Keratinocyte (primary cell): ENCODE results near the gene SAMD10. TPM values are rescaled to one million over a fixed set of nuclear protein-coding genes. Genes with fewer than 3 reads are reported as not detected.

Experiments used
- DNase-seq: peaks from one replicate; pipeline ENCODE4 v3.0.0-alpha.2; 2011; ENCODE audit warnings: low read depth, missing footprints, low spot score
- FAIRE-seq: peaks from 2 replicates; lab custom pipeline; 2011; peaks lifted over from hg19 to GRCh38; lab: Jason Lieb, UNC
- H2AFZ ChIP-seq: 2 replicates; pipeline ENCODE4 v1.6.0; 2012; ENCODE audit warnings: low read length, control low read depth, inconsistent platforms; ENCODE audit not compliant: control insufficient read depth
- H3K27ac ChIP-seq: 2 replicates; pipeline ENCODE4 v1.5.1; 2011; ENCODE audit warnings: low read length; ENCODE audit not compliant: control insufficient read depth, insufficient read depth
- H3K27me3 ChIP-seq: 3 replicates; pipeline ENCODE4 v1.6.0; 2011; ENCODE audit warnings: low read length; ENCODE audit not compliant: control insufficient read depth, insufficient read depth; ENCODE audit errors: extremely low read depth
- H3K36me3 ChIP-seq, 2 experiments: 2 replicates in 1 of 2; 3 replicates in 1 of 2; pipeline ENCODE4 v1.5.1; 2011; ENCODE audit warnings: low read length in 2 of 2, mild to moderate bottlenecking in 1 of 2; ENCODE audit not compliant: control insufficient read depth in 2 of 2, insufficient read depth in 2 of 2; ENCODE audit errors: extremely low read depth in 1 of 2
- H3K4me1 ChIP-seq: 3 replicates; pipeline ENCODE4 v1.5.1; 2011; ENCODE audit warnings: low read length; ENCODE audit not compliant: control insufficient read depth, insufficient read depth; ENCODE audit errors: extremely low read depth
- H3K4me2 ChIP-seq: 3 replicates; pipeline ENCODE4 v1.6.0; 2011; ENCODE audit warnings: low read depth, low read length; ENCODE audit not compliant: control insufficient read depth, insufficient read depth; ENCODE audit errors: extremely low read depth
- H3K4me3 ChIP-seq, 3 experiments: fragments of 200-600 bp in 1 of 3; sonication (generic) in 1 of 3; 2 replicates in 2 of 3; 3 replicates in 1 of 3; pipeline ENCODE4 v1.5.1; 2011 to 2016; ENCODE audit warnings: low read length in 3 of 3, mild to moderate bottlenecking in 3 of 3, control low read depth in 2 of 3, inconsistent platforms in 1 of 3, low read depth in 1 of 3, mixed read lengths in 1 of 3, mixed run types in 1 of 3, moderate library complexity in 1 of 3; ENCODE audit not compliant: control insufficient read depth in 2 of 3, insufficient read depth in 2 of 3; ENCODE audit errors: extremely low read depth in 1 of 3
- H3K79me2 ChIP-seq: 2 replicates; pipeline ENCODE4 v1.6.0; 2012; ENCODE audit warnings: low read length; ENCODE audit not compliant: control insufficient read depth, insufficient read depth
- H3K9ac ChIP-seq: 3 replicates; pipeline ENCODE4 v1.6.0; 2011; ENCODE audit warnings: low read length; ENCODE audit not compliant: control insufficient read depth, insufficient read depth; ENCODE audit errors: extremely low read depth
- H3K9me1 ChIP-seq: 3 replicates; pipeline ENCODE4 v1.6.0; 2011; ENCODE audit warnings: low read length; ENCODE audit not compliant: control insufficient read depth, insufficient read depth; ENCODE audit errors: extremely low read depth
- H3K9me3 ChIP-seq: 2 replicates; pipeline ENCODE4 v1.5.1; 2012; ENCODE audit warnings: low read depth, low read length; ENCODE audit not compliant: control insufficient read depth
- H4K20me1 ChIP-seq: 3 replicates; pipeline ENCODE4 v1.6.0; 2011; ENCODE audit warnings: low read length; ENCODE audit not compliant: control insufficient read depth, insufficient read depth; ENCODE audit errors: extremely low read depth
- CTCF ChIP-seq, 3 experiments: IDR thresholded peaks in 1 of 3; conservative IDR thresholded peaks in 1 of 3; optimal IDR thresholded peaks in 1 of 3; 2 replicates in 2 of 3; 3 replicates in 1 of 3; pipeline versions ENCODE3 to v1.5.1; 2011; ENCODE audit warnings: low read length in 3 of 3, mild to moderate bottlenecking in 3 of 3, moderate library complexity in 2 of 3, control low read depth in 1 of 3, inconsistent platforms in 1 of 3; ENCODE audit not compliant: insufficient read depth in 2 of 3; ENCODE audit errors: extremely low read depth in 1 of 3
- EZH2 ChIP-seq: IDR thresholded peaks from one replicate; pipeline ENCODE4 v1.6.1; 2012; ENCODE audit warnings: inconsistent platforms, mild to moderate bottlenecking, low read length, moderate library complexity
- dilution Hi-C: fragments of 300-500 bp; cut with MboI; formaldehyde crosslinking; loops from one replicate; pipeline ENCODE4 v1.7.0; 2020; ENCODE audit warnings: low sequenced_read_pairs; ENCODE audit not compliant: extremely low pct_ligation_motif_present
- polyA plus RNA-seq, 5 experiments: library from polyadenylated mRNA; depleted of rRNA in 3 of 5; stranded (reverse) in 3 of 5; stranded (forward) in 1 of 5; unstranded in 1 of 5; fragments of >200 nt; gene quantifications; 1 replicate in 1 of 5; 2 replicates in 3 of 5; 3 replicates in 1 of 5; pipeline versions ENCODE4 v1.2.1 to v1.2.3, GENCODE V29; 2011 to 2012; ENCODE audit warnings: missing spikeins in 2 of 5, low read depth in 1 of 5, low replicate concordance in 1 of 5

Gene SAMD10
- polyA plus RNA-seq, 1 donor (not counting 4 experiments of a cell fraction or from before 2014, with no cell fraction given) = 0.45 TPM

DNA sequence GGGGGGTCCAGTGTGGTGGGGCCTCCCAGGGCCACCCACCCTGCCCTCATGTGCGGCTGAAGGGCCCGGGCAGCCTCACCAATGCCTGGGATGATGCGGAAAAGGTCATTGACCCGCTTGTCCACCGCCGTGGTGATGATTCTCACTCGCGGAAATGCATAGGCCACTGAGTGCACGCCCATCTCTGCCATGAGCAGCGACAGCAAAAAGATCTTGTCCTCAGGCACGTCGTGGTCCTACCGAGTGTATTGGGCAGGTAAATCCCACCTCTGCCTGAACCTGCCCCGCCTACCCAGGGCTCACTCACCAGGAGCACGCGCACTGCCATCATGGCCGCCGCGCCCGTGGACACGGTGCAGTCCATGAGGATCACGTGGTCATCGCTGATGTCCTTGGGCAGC, 39.4 kb downstream of the SAMD10 start:
- FAIRE-seq (no peak), DNase-seq (no peak)
- Histone ChIP-seq H3K4me1 (peaks cover 13% of the 10 kb centered on the region), H3K9ac (no peak overlapping the region), H3K27me3 (no peaks in the 10 kb centered on the region), H3K4me3 (no peak overlapping the region), H2AFZ (no peak overlapping the region), H3K79me2 (peaks cover 16% of the 10 kb centered on the region), H4K20me1 (peaks cover 8% of the 10 kb centered on the region), H3K36me3 (peaks cover 31 to 32% of the 10 kb centered on the region in 2 experiments), H3K9me1 (no peaks in the 10 kb centered on the region), H3K4me2 (no peak overlapping the region), H3K27ac (no peak overlapping the region), H3K9me3 (no peaks in the 10 kb centered on the region)
- no peak for TF ChIP-seq CTCF (optimal IDR thresholded peaks at IDR 0.05 in 1 of 3, IDR thresholded peaks at IDR 0.05 in 1 of 3, conservative IDR thresholded peaks at IDR 0.05 in 1 of 3; ENCODE audit: extremely low read depth in 1 of 3, insufficient read depth in 2 of 3, low read length in 3 of 3)
- no peak for TF ChIP-seq EZH2
- dilution Hi-C loops = no loop called here

- Histone ChIP-seq H3K36me3 (peaks cover 31 to 33% of the 10 kb centered on the region in 2 experiments), H3K4me1 (peaks cover 13% of the 10 kb centered on the region), H2AFZ (no peak overlapping the region), H3K4me3 (no peak overlapping the region), H3K9me3 (no peaks in the 10 kb centered on the region), H3K9ac (no peak overlapping the region), H3K27ac (no peak overlapping the region), H3K9me1 (no peaks in the 10 kb centered on the region), H3K27me3 (no peaks in the 10 kb centered on the region), H3K4me2 (no peak overlapping the region), H3K79me2 (peaks cover 21% of the 10 kb centered on the region), H4K20me1 (peaks cover 15% of the 10 kb centered on the region)
- no peak for TF ChIP-seq EZH2
- TF ChIP-seq CTCF (optimal IDR thresholded peaks at IDR 0.05 in 1 of 3, IDR thresholded peaks at IDR 0.05 in 1 of 3, conservative IDR thresholded peaks at IDR 0.05 in 1 of 3; ENCODE audit: extremely low read depth in 1 of 3, insufficient read depth in 2 of 3, low read length in 3 of 3) = no peak
- DNase-seq = no peak
- FAIRE-seq = no peak
- dilution Hi-C loops = no loop called here
These were observed 40.1 kb downstream of the SAMD10 start for GRCh38 chr20:63939061-63939935.
